Glutamatergic neuron (in vitro differentiated cells): ENCODE results near the gene TH. TPM values are rescaled to one million over a fixed set of nuclear protein-coding genes. Genes with fewer than 3 reads are reported as not detected.

Experiments
- DNase-seq: peaks from one replicate; pipeline ENCODE4 v3.0.0; 2022
- H3K27ac Mint-ChIP-seq: one replicate; pipeline ENCODE4 v1.8.0; 2020; ENCODE audit warnings: mild to moderate bottlenecking, mixed read lengths, inconsistent platforms; ENCODE audit not compliant: unreplicated experiment
- H3K27me3 Mint-ChIP-seq: one replicate; pipeline ENCODE4 v1.8.0; 2020; ENCODE audit warnings: mild to moderate bottlenecking, moderate library complexity, mixed read lengths, inconsistent platforms; ENCODE audit not compliant: unreplicated experiment
- H3K36me3 Mint-ChIP-seq: one replicate; pipeline ENCODE4 v1.8.0; 2020; ENCODE audit warnings: mild to moderate bottlenecking, mixed read lengths, inconsistent platforms; ENCODE audit not compliant: unreplicated experiment
- H3K4me1 Mint-ChIP-seq: one replicate; pipeline ENCODE4 v1.8.0; 2020; ENCODE audit warnings: mild to moderate bottlenecking, low read depth, mixed read lengths, inconsistent platforms; ENCODE audit not compliant: unreplicated experiment
- H3K4me3 Mint-ChIP-seq: one replicate; pipeline ENCODE4 v1.8.0; 2020; ENCODE audit warnings: mild to moderate bottlenecking, mixed read lengths, inconsistent platforms; ENCODE audit not compliant: unreplicated experiment
- H3K9me3 Mint-ChIP-seq: one replicate; pipeline ENCODE4 v1.8.0; 2020; ENCODE audit warnings: mild to moderate bottlenecking, moderate library complexity, mixed read lengths, inconsistent platforms; ENCODE audit not compliant: unreplicated experiment
- CTCF ChIP-seq: fragments of 200-600 bp; sonication (generic); IDR thresholded peaks from one replicate; pipeline ENCODE4 v1.5.0; 2021; ENCODE audit not compliant: partially characterized antibody, unreplicated experiment
- total RNA-seq: library from RNA; stranded (reverse); fragmentation: NEBNext Ultra II Directional; extraction: Animal tissue kit (Norgen Biotek cat#: 25700); gene quantifications from one replicate; pipeline ENCODE4 v1.2.1, GENCODE V29; 2021; ENCODE audit not compliant: unreplicated experiment

TH gene
- total RNA-seq, 1 donor from 2014 or later, result not detected

DNA sequence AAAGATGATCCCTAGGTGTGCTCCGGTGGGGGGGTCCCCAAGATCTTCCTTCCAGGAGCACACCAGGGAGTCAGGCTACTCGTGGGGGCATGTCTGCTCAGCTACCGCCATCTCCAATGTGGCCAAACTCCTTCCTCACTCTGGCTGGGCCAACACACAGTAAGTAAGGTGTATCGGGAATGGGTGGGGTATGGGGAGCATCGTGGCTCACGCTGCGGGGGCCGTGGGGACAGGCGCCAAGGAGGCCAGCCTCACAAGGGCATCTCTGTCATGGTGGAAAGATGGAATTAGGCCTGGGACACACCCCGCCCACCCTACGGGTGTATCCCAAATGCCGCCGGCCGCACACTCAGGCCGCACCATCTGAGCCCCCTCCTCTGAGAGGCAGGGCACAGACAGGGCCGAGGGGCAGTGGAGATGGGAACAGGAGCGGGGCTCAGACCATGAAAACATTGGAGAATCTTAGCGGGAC lies 40.7 kb downstream of the TH start:
- Mint-ChIP-seq H3K27me3 (peaks cover 1% of the 10 kb centered on the region), H3K27ac (no peak overlapping the region), H3K4me3 (no peak overlapping the region), H3K36me3 (peaks cover 10% of the 10 kb centered on the region), H3K4me1 (peaks cover 9% of the 10 kb centered on the region), H3K9me3 (peaks cover 5% of the 10 kb centered on the region)
- no peak for TF ChIP-seq CTCF
- DNase-seq, result peak; percentile 10

GRCh38 chr11:2129699-2130366 lies 41.8 kb downstream of the TH start:
- Mint-ChIP-seq H3K36me3 (peaks cover 10% of the 10 kb centered on the region), H3K4me1 (peaks cover 9% of the 10 kb centered on the region), H3K27ac (no peak overlapping the region), H3K4me3 (no peak overlapping the region), H3K9me3 (peaks cover 3% of the 10 kb centered on the region), H3K27me3 (peaks cover 2% of the 10 kb centered on the region)
- DNase-seq, result peak; percentile 10
- no peak for TF ChIP-seq CTCF

GRCh38 chr11:2129308-2129698 lies 42.3 kb downstream of the TH start:
- H3K27ac Mint-ChIP-seq, result no peak overlapping the region
- TF ChIP-seq CTCF, result no peak
- DNase-seq, result no peak
- no peak overlapping the region for H3K4me3 Mint-ChIP-seq
- peaks cover 3% of the 10 kb centered on the region for H3K9me3 Mint-ChIP-seq
- peaks cover 9% of the 10 kb centered on the region for H3K4me1 Mint-ChIP-seq
- H3K36me3 Mint-ChIP-seq, result peaks cover 10% of the 10 kb centered on the region
- H3K27me3 Mint-ChIP-seq, result peaks cover 3% of the 10 kb centered on the region

GRCh38 chr11:2128511-2129307 lies 42.9 kb downstream of the TH start:
- no peak overlapping the region for H3K4me3 Mint-ChIP-seq
- H3K27ac Mint-ChIP-seq, result no peak overlapping the region
- TF ChIP-seq CTCF, result no peak
- peaks cover 4% of the 10 kb centered on the region for H3K27me3 Mint-ChIP-seq
- peaks cover 10% of the 10 kb centered on the region for H3K36me3 Mint-ChIP-seq
- peaks cover 9% of the 10 kb centered on the region for H3K4me1 Mint-ChIP-seq
- no peak for DNase-seq
- peaks cover 5% of the 10 kb centered on the region for H3K9me3 Mint-ChIP-seq

DNA sequence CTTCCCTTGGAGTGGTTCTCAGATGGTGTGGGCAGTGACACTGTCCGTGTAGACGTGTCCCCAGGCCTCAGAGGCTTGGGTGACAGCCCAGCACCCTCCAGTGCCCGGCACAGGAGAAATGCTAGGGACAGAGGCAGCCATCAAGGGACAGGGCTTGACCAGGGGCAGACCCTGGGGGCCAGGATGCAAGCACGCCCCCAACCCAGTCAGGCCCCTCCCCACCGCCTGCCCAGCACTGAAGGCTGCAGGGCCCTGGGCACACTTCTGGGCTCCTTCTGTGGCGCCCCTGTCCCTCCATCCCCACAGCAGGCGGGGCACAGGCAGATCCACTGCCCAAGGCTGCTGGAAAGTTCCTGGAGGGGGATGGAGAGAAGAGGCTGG lies 43.5 kb downstream of the TH start:
- no peak for TF ChIP-seq CTCF
- peak; percentile 10 for DNase-seq
- H3K4me3 Mint-ChIP-seq, result no peak overlapping the region
- H3K27ac Mint-ChIP-seq, result no peak overlapping the region
- peaks cover 7% of the 10 kb centered on the region for H3K9me3 Mint-ChIP-seq
- H3K4me1 Mint-ChIP-seq, result peaks cover 9% of the 10 kb centered on the region
- peaks cover 10% of the 10 kb centered on the region for H3K36me3 Mint-ChIP-seq
- peaks cover 5% of the 10 kb centered on the region for H3K27me3 Mint-ChIP-seq
